Suprapubic skin (tissue), 4 donors: ENCODE results near the gene FAM163B. TPM values are rescaled to one million over a fixed set of nuclear protein-coding genes. Genes with fewer than 3 reads are reported as not detected.

Source experiments
- DNase-seq, 2 donors: peaks; one replicate each; pipeline ENCODE4 v3.0.0-alpha.2; 2019; ENCODE audit warnings: low spot score in 2 of 2
- H3K27ac ChIP-seq: fragments of 200-600 bp; sonication (generic); one replicate; pipeline ENCODE4 v1.5.1; 2019
- H3K27me3 ChIP-seq: fragments of 200-600 bp; sonication (generic); one replicate; pipeline ENCODE4 v1.5.1; 2019
- H3K36me3 ChIP-seq: fragments of 200-600 bp; sonication (generic); one replicate; pipeline ENCODE4 v1.5.1; 2019
- H3K4me1 ChIP-seq: fragments of 200-600 bp; sonication (generic); one replicate; pipeline ENCODE4 v1.5.1; 2019
- H3K4me3 ChIP-seq: fragments of 200-600 bp; sonication (generic); one replicate; pipeline ENCODE4 v1.5.1; 2019; ENCODE audit warnings: mild to moderate bottlenecking
- H3K9me3 ChIP-seq: fragments of 200-600 bp; sonication (generic); one replicate; pipeline ENCODE4 v1.5.1; 2019
- EP300 ChIP-seq: sonication (generic); formaldehyde crosslinking; IDR thresholded peaks from one replicate; pipeline ENCODE4 v1.6.1; 2017; ENCODE audit warnings: antibody characterized with exemption
- POLR2A ChIP-seq, 2 donors: fragments of 450-650 bp; IDR thresholded peaks; one replicate each; pipeline ENCODE4 v1.6.1; 2017; ENCODE audit warnings: antibody characterized with exemption in 2 of 2, mild to moderate bottlenecking in 2 of 2, moderate library complexity in 2 of 2
- POLR2AphosphoS5 ChIP-seq, 3 donors: sonication (generic); formaldehyde crosslinking; IDR thresholded peaks; one replicate each; pipeline ENCODE4 v1.6.1; 2017; ENCODE audit warnings: antibody characterized with exemption in 3 of 3
- WGBS: methylation state at CpG from one replicate; pipeline ENCODE4 v1.1.5; 2018; 5-methylcytosine and 5-hydroxymethylcytosine counted together
- total RNA-seq, 4 donors: library from RNA; depleted of rRNA; stranded (reverse); fragments of >200 nt; gene quantifications; one replicate each; pipeline ENCODE4 v1.1.0, GENCODE V29; 2016
- TF ChIP-seq, protein P1 (sequence below), 2 donors: fragments of 200-600 bp in 1 of 2; fragments of 450-650 bp in 1 of 2; sonication (generic) in 1 of 2; IDR thresholded peaks; one replicate each; pipeline ENCODE4 v1.5.1; 2016 to 2019; ENCODE audit warnings: antibody characterized with exemption in 2 of 2, mild to moderate bottlenecking in 1 of 2, moderate library complexity in 1 of 2

FAM163B gene
- total RNA-seq, 4 donors from 2014 or later: not detected

DNA sequence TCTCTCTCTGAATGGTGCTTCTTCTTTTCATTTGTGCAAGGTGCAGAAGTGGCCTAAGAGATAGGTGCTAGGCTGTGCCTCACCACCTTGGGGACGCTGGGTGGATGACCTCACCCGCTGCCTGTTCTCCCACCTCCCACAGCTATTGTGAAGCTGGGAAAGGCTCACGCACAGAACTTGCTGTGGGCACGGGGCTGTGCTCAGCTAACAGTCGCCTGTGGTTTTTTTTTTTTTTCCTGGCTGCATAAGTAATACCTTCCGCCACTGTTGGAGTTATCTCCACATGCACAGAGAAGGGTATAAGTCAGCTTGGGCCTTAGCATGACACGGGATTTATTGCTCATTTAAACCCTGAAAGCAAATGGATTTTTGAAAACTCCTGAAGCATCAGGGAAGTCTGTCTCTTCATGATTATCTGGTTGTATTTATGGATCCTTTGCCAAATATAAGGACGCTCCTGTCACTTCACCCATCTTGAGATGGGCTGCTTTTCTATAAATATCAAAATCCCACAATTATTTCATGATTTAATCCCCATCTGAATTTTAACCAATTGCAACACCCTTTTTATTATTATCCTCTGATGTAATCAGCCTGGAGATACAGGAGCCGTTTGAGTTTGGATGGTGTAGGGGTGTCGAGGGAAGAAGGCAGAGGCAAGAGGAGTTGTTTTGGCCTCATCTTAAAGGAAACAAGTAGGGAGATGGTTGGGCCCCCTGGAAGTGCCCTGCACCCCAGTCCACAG lies 36.0 kb upstream of the FAM163B start:
- Histone ChIP-seq H3K27ac (no peak overlapping the region), H3K27me3 (peaks cover 40% of the 10 kb centered on the region), H3K9me3 (no peaks in the 10 kb centered on the region), H3K4me3 (no peak overlapping the region), H3K4me1 (no peaks in the 10 kb centered on the region), H3K36me3 (no peaks in the 10 kb centered on the region)
- TF ChIP-seq, protein P1, sequence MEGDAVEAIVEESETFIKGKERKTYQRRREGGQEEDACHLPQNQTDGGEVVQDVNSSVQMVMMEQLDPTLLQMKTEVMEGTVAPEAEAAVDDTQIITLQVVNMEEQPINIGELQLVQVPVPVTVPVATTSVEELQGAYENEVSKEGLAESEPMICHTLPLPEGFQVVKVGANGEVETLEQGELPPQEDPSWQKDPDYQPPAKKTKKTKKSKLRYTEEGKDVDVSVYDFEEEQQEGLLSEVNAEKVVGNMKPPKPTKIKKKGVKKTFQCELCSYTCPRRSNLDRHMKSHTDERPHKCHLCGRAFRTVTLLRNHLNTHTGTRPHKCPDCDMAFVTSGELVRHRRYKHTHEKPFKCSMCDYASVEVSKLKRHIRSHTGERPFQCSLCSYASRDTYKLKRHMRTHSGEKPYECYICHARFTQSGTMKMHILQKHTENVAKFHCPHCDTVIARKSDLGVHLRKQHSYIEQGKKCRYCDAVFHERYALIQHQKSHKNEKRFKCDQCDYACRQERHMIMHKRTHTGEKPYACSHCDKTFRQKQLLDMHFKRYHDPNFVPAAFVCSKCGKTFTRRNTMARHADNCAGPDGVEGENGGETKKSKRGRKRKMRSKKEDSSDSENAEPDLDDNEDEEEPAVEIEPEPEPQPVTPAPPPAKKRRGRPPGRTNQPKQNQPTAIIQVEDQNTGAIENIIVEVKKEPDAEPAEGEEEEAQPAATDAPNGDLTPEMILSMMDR (IDR thresholded peaks at IDR 0.05): no peak
- TF ChIP-seq POLR2AphosphoS5 (IDR thresholded peaks at IDR 0.05) (no peak), POLR2A (IDR thresholded peaks at IDR 0.05) (no peak), EP300 (no peak)
- DNase-seq: no peak
- 44% methylated on average over 10 of the region's 10 CpGs for WGBS

DNA sequence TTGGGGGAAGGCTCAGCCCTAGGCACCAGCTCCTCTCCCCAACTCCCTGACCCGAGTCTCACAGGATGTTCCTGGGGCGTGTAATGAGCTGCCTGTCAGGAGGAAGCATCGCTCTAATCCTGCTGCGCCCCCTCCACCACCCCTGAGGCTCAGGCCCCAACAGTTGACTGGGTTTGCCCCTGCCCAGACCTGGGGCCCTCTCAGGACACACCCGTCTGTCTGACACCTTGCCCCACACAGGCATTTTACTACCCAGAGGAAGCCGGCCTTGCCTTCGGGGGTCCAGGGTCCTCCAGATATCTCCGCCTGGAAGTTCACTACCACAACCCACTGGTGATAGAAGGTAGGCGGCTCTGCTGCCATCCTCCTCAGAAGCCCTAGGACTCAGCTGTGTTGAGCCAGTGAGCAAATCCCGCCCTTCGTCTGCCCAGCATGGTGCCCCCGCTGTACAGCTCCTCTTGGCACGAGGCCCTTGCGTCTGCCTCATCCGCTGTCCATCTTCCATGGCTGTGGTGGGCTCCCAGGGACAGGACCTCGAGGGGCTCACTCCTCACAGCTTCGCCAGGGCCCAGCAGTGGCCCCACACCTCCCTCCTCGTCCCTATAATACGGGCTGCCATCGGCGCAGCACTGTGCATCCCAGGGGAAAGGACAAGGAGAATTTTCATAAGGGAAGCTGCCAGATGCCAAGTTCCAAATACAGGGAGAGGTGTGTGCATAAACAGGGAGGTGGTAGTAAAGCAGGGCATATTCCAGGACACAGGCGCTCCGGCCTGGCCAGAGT lies 35.0 kb upstream of the FAM163B start:
- no peak for DNase-seq
- no peaks in the 10 kb centered on the region for H3K9me3 ChIP-seq
- H3K27ac ChIP-seq: no peak overlapping the region
- H3K4me3 ChIP-seq: no peak overlapping the region
- WGBS: 77% methylated on average over 16 of the region's 23 CpGs
- TF ChIP-seq POLR2A (IDR thresholded peaks at IDR 0.05) (no peak), EP300 (no peak), POLR2AphosphoS5 (IDR thresholded peaks at IDR 0.05) (no peak)
- TF ChIP-seq, protein P1 (IDR thresholded peaks at IDR 0.05): no peak
- no peaks in the 10 kb centered on the region for H3K4me1 ChIP-seq
- H3K27me3 ChIP-seq: peaks cover 33% of the 10 kb centered on the region
- no peaks in the 10 kb centered on the region for H3K36me3 ChIP-seq

DNA sequence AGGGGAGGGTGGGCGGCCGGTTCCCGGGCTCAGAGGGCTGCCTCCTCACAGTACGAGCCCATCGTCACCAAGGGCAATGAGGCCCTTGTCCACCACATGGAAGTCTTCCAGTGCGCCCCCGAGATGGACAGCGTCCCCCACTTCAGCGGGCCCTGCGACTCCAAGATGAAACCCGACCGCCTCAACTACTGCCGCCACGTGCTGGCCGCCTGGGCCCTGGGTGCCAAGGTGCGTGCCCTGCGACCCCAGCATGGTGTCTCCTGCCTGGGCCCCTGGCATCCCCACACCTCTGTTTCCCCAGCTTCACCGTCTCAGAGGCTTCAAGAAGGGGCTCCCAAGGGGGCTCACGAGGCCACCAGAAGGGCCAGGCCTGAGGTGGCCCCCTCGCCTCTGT lies 34.2 kb upstream of the FAM163B start:
- no peaks in the 10 kb centered on the region for H3K9me3 ChIP-seq
- no peaks in the 10 kb centered on the region for H3K4me1 ChIP-seq
- no peak overlapping the region for H3K4me3 ChIP-seq
- TF ChIP-seq, protein P1 (IDR thresholded peaks at IDR 0.05): no peak
- TF ChIP-seq EP300: no peak
- no peak for TF ChIP-seq POLR2AphosphoS5 (IDR thresholded peaks at IDR 0.05)
- no peak for TF ChIP-seq POLR2A (IDR thresholded peaks at IDR 0.05)
- no peak overlapping the region for H3K27ac ChIP-seq
- H3K27me3 ChIP-seq: peaks cover 35% of the 10 kb centered on the region
- H3K36me3 ChIP-seq: no peaks in the 10 kb centered on the region
- WGBS: 95% methylated on average over 16 of the region's 20 CpGs
- DNase-seq: no peak

DNA sequence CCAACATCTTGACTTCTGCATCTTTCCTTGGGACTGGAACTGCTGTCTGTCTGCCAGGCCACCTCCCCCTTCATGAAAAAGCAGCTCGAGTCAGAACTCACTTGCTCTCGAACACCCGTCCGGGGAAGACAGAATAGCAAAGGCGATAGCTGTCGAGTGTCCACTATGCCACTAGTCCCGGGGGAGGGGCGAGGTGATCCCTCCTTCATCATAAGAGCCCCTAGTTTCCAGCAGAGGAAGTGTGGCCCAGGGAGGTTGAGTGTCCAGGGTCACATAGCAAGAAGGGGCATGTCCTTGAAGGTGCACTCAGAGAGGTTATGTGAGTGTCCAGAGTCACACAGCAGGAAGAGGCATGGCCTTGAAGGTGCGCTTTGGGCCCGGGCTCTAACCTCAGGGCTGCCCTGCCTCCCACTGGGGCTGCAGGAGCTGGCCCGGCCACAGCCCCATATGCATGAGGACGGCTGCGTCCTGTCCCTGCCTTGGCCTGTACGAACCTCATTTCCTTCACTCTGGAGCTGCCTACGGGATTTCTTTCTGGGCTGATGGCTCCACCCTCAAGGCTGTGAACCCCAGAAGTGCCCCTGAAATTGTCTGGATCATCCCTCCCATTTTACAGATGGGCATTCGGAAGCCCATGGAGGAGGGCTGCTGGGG lies 33.6 kb upstream of the FAM163B start:
- H3K27me3 ChIP-seq: peaks cover 31% of the 10 kb centered on the region
- no peak for DNase-seq
- H3K9me3 ChIP-seq: no peaks in the 10 kb centered on the region
- no peaks in the 10 kb centered on the region for H3K4me1 ChIP-seq
- no peak for TF ChIP-seq POLR2AphosphoS5 (IDR thresholded peaks at IDR 0.05)
- TF ChIP-seq POLR2A (IDR thresholded peaks at IDR 0.05): no peak
- H3K27ac ChIP-seq: no peak overlapping the region
- no peak overlapping the region for H3K4me3 ChIP-seq
- WGBS: 87% methylated on average over 10 of the region's 16 CpGs
- H3K36me3 ChIP-seq: no peaks in the 10 kb centered on the region

DNA sequence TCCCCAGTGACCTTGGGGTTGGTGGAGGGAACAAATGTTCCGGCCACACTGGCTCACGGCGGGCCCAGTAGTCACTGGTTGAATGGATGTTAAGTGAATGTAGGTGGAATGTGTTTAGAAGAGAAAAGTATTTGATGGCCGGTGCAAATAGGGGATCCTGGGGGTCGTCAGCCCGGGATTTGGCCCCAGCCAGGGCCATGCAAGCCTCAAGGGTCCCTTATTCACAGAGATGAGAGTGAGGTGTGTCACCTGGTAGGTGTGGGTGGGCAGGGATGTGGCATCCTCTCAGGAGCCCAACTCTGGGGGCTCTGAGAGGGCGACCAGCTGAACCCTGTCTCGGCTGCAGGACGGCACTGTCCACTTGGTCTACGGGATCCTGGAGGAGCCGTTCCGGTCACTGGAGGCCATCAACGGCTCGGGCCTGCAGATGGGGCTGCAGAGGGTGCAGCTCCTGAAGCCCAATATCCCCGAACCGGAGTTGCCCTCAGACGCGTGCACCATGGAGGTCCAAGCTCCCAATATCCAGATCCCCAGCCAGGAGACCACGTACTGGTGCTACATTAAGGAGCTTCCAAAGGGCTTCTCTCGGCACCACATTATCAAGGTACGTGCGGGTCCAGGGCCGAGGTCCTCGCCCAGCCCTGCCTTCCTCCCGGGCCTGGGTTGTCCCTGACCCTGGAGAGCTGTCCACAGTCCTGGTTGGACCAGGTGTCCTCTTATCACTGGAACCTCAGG lies 32.8 kb upstream of the FAM163B start:
- TF ChIP-seq POLR2AphosphoS5 (IDR thresholded peaks at IDR 0.05) (no peak), POLR2A (IDR thresholded peaks at IDR 0.05) (no peak), EP300 (no peak)
- TF ChIP-seq, protein P1 (IDR thresholded peaks at IDR 0.05): no peak
- H3K4me3 ChIP-seq: no peak overlapping the region

More for the DNA sequence above, 32.8 kb upstream of the FAM163B start:
- Histone ChIP-seq H3K9me3 (no peaks in the 10 kb centered on the region), H3K36me3 (no peaks in the 10 kb centered on the region), H3K4me1 (no peaks in the 10 kb centered on the region), H3K27me3 (peaks cover 30% of the 10 kb centered on the region), H3K27ac (no peak overlapping the region)
- 89% methylated on average over 16 of the region's 25 CpGs for WGBS
- DNase-seq: no peak
